ENCODE measurements around the gene SERINC5. TPM values are rescaled to one million over a fixed set of nuclear protein-coding genes. Genes with fewer than 3 reads are reported as not detected.

SERINC5 gene
- total and polyA plus RNA-seq, 2 experiments from 2014 or later: 5.4 to 11.7 TPM

DNA sequence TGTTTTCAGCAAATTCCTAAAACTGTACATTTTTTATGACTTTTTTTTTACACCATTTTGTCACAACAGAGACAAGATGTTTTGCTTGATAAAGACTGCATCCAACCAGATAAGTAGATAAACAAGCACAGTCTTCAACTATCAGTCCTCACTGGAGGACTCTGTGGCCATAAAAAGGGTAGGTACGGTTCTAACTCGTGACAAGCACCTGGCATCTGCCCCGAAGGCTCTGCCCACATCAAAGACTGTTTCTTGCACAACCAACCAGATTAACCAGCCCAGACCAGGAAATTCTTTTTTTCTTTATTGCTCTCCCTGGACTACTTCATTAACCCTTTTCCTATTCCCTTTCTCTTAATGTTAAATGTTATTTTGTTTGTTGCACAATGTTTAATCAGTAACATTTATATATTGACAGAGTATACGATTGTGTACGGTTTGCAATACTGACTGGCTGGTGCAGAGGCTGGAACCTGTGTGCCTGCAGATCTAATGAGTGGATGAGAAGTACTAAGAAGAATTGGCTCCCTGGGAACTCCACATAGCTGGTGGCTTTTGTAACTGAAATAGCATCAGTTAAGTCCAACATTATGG is 74.1 kb downstream of the SERINC5 start:
- H3K79me2 ChIP-seq (ENCODE audit: insufficient read depth): no peaks in the 10 kb centered on the region
- WGBS, 2 experiments (ENCODE audit: low coverage in 1 of 2, low lambda C conversion rate in 2 of 2, missing lambda C conversion rate in 2 of 2): 42 to 52% methylated on average over 5 of the region's 5 CpGs
- no peaks in the 10 kb centered on the region for H3K4me1 ChIP-seq (ENCODE audit: insufficient read depth)
- H3K36me3 ChIP-seq (ENCODE audit: low read depth): no peaks in the 10 kb centered on the region; the same call in 1 of the 2 replicates
- no peaks in the 10 kb centered on the region for H3K9me3 ChIP-seq (ENCODE audit: low read depth)
- no peaks in the 10 kb centered on the region for H3K27me3 ChIP-seq (replicated peaks; ENCODE audit: insufficient read depth)
- no peaks in the 10 kb centered on the region for H3K9me2 ChIP-seq (ENCODE audit: insufficient read depth)
- H3K27ac ChIP-seq: no peak overlapping the region
- H4K20me1 ChIP-seq (ENCODE audit: insufficient read depth): no peaks in the 10 kb centered on the region
- H3K4me3 ChIP-seq: no peak overlapping the region
- no peak overlapping the region for H2AFZ ChIP-seq
- no peak for DNase-seq
- in situ Hi-C loops (cut with MboI): no loop called here
- TF ChIP-seq EZH2phosphoT487 (IDR thresholded peaks at IDR 0.05; ENCODE audit: insufficient read depth, low read depth) (no peak), EZH2 (IDR thresholded peaks at IDR 0.05; ENCODE audit: insufficient read depth, poor library complexity, severe bottlenecking) (no peak)
- no peak overlapping the region for H3K9ac ChIP-seq
- H3F3A ChIP-seq (ENCODE audit: insufficient read depth): no peaks in the 10 kb centered on the region
- no peak overlapping the region for H3K4me2 ChIP-seq (ENCODE audit: unreplicated experiment)

DNA sequence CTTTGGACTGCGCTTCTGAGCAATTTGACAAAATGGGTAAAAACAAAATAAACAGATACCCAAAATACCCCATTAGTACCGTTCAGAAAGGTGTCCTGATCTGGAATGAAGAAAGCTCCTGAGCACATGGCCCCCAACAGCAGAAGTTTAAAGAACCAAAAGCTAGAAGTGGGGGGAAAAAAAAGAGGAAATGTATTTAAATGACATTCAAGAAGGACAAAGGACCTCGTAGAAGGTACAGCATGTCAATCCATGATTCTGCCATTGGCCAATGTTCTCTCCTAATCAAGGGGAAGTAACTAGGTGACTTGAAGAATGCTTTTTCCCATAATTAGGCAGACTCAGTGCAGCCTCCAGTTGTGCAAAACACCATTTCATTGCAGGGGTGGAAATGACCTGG is 78.6 kb downstream of the SERINC5 start:
- Histone ChIP-seq H4K20me1 (ENCODE audit: insufficient read depth) (no peaks in the 10 kb centered on the region), H3K4me2 (ENCODE audit: unreplicated experiment) (no peak overlapping the region), H3K9me2 (ENCODE audit: insufficient read depth) (no peaks in the 10 kb centered on the region), H3K4me3 (no peak overlapping the region), H3K36me3 (ENCODE audit: low read depth) (no peaks in the 10 kb centered on the region; the same call in 1 of the 2 replicates), H3K27ac (no peak overlapping the region), H3K9me3 (ENCODE audit: low read depth) (no peaks in the 10 kb centered on the region), H3F3A (ENCODE audit: insufficient read depth) (no peaks in the 10 kb centered on the region), H3K9ac (no peak overlapping the region), H2AFZ (no peak overlapping the region), H3K4me1 (ENCODE audit: insufficient read depth) (no peaks in the 10 kb centered on the region), H3K27me3 (replicated peaks; ENCODE audit: insufficient read depth) (no peaks in the 10 kb centered on the region), H3K79me2 (ENCODE audit: insufficient read depth) (no peaks in the 10 kb centered on the region)
- TF ChIP-seq EZH2 (IDR thresholded peaks at IDR 0.05; ENCODE audit: insufficient read depth, poor library complexity, severe bottlenecking) (no peak), EZH2phosphoT487 (IDR thresholded peaks at IDR 0.05; ENCODE audit: insufficient read depth, low read depth) (no peak)
- in situ Hi-C loops (cut with MboI): no loop called here
- DNase-seq: no peak
- WGBS, 2 experiments (ENCODE audit: low coverage in 1 of 2, low lambda C conversion rate in 2 of 2, missing lambda C conversion rate in 2 of 2): 77 to 82% methylated on average over 3 of the region's 3 CpGs

DNA sequence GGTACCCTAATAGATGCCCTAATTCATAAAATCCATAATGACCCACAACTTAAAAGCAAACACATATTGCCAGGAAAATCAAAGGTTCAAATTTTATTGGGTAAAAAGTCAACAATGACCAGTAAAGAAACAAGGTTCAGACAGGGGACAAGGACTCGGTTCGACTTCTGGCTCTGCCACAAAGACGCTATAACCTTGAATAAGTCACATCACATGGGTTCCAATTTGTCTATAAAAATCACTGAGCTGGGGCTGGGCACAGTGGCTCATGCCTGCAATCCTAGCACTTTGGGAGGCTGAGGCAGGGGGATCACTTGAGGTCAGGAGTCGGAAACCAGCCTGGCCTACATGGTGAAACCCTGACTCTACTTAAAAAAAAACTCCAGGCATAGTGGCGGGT is 80.5 kb downstream of the SERINC5 start:
- TF ChIP-seq EZH2 (IDR thresholded peaks at IDR 0.05; ENCODE audit: insufficient read depth, poor library complexity, severe bottlenecking) (no peak), EZH2phosphoT487 (IDR thresholded peaks at IDR 0.05; ENCODE audit: insufficient read depth, low read depth) (no peak)
- WGBS, 2 experiments (ENCODE audit: low coverage in 1 of 2, low lambda C conversion rate in 2 of 2, missing lambda C conversion rate in 2 of 2): 95 to 97% methylated on average over 5 of the region's 5 CpGs

DNA sequence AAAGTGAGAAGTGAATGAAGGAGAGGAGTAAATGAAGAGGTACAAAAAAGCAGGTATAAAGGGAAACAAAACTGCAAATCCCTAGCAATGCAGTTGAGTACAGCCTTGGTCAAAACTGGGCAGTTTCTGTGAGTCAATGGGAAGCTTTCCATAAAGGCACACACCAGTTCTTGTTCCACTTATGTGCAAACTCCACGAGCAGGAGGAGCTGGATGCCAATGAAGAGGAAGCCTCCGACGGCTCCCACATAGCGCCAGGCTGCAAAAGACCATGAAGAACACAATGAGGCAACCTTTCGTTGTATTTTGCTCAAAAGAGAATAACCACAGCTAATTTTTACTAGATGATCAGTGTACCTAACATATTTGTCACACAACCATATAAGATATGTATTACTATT is 81.1 kb downstream of the SERINC5 start:
- H3K4me1 ChIP-seq (ENCODE audit: insufficient read depth): no peaks in the 10 kb centered on the region
- H3K4me3 ChIP-seq: no peak overlapping the region
- H3K79me2 ChIP-seq (ENCODE audit: insufficient read depth): no peaks in the 10 kb centered on the region
- no peaks in the 10 kb centered on the region for H3K27me3 ChIP-seq (replicated peaks; ENCODE audit: insufficient read depth)
- H3K9ac ChIP-seq: no peak overlapping the region
- H3K9me3 ChIP-seq (ENCODE audit: low read depth): no peaks in the 10 kb centered on the region
- H3K27ac ChIP-seq: no peak overlapping the region
- no peak for DNase-seq
- 80% methylated on average over 5 of the region's 5 CpGs for WGBS, 2 experiments (ENCODE audit: low coverage in 1 of 2, low lambda C conversion rate in 2 of 2, missing lambda C conversion rate in 2 of 2)
- in situ Hi-C loops (cut with MboI): no loop called here
- no peak for TF ChIP-seq EZH2phosphoT487 (IDR thresholded peaks at IDR 0.05; ENCODE audit: insufficient read depth, low read depth)
- TF ChIP-seq EZH2 (IDR thresholded peaks at IDR 0.05; ENCODE audit: insufficient read depth, poor library complexity, severe bottlenecking): no peak
- no peaks in the 10 kb centered on the region; the same call in 1 of the 2 replicates for H3K36me3 ChIP-seq (ENCODE audit: low read depth)
- no peaks in the 10 kb centered on the region for H3F3A ChIP-seq (ENCODE audit: insufficient read depth)
- no peaks in the 10 kb centered on the region for H4K20me1 ChIP-seq (ENCODE audit: insufficient read depth)
- H2AFZ ChIP-seq: no peak overlapping the region
- H3K9me2 ChIP-seq (ENCODE audit: insufficient read depth): no peaks in the 10 kb centered on the region
- no peak overlapping the region for H3K4me2 ChIP-seq (ENCODE audit: unreplicated experiment)

More for the DNA sequence above, 80.5 kb downstream of the SERINC5 start:
- no peaks in the 10 kb centered on the region for H4K20me1 ChIP-seq (ENCODE audit: insufficient read depth)
- no peaks in the 10 kb centered on the region for H3F3A ChIP-seq (ENCODE audit: insufficient read depth)
- H3K9me3 ChIP-seq (ENCODE audit: low read depth): no peaks in the 10 kb centered on the region
- H3K27me3 ChIP-seq (replicated peaks; ENCODE audit: insufficient read depth): no peaks in the 10 kb centered on the region
- no peaks in the 10 kb centered on the region for H3K4me1 ChIP-seq (ENCODE audit: insufficient read depth)
- in situ Hi-C loops (cut with MboI): no loop called here
- H3K4me2 ChIP-seq (ENCODE audit: unreplicated experiment): no peak overlapping the region
- H3K79me2 ChIP-seq (ENCODE audit: insufficient read depth): no peaks in the 10 kb centered on the region
- no peaks in the 10 kb centered on the region for H3K9me2 ChIP-seq (ENCODE audit: insufficient read depth)
- H3K36me3 ChIP-seq (ENCODE audit: low read depth): no peaks in the 10 kb centered on the region; the same call in 1 of the 2 replicates
- no peak overlapping the region for H3K4me3 ChIP-seq
- no peak for DNase-seq
- no peak overlapping the region for H2AFZ ChIP-seq
- no peak overlapping the region for H3K9ac ChIP-seq
- H3K27ac ChIP-seq: no peak overlapping the region
